Left renal pelvis (tissue), 4 donors: ENCODE measurements around the gene MSMP. TPM values are rescaled to one million over a fixed set of nuclear protein-coding genes. Genes with fewer than 3 reads are reported as not detected.

ENCODE experiments used
- DNase-seq, 4 donors: peaks; one replicate each; pipeline ENCODE4 v3.0.0-alpha.2; 2013; ENCODE audit warnings: low read depth in 4 of 4, low spot score in 3 of 4
- polyA plus RNA-seq, 4 donors: library from polyadenylated mRNA; unstranded; fragments of 120-200 nt; gene quantifications; one replicate each; pipeline ENCODE4 v1.2.1, GENCODE V29; 2013; ENCODE audit not compliant: insufficient read length in 4 of 4

Gene MSMP
- polyA plus RNA-seq, 4 donors: not detected

- no peak for DNase-seq
Observed at GRCh38 chr9:35703906-35704672, 50.0 kb downstream of the MSMP start.

Other genes starting within 250 kb of the MSMP start
- 10 to 100 TPM; 33.4 to 49.4 (median 34.7) TPM for gene TESK1, start 149.0 kb downstream of the MSMP start, polyA plus RNA-seq
- 1 to 10 TPM; 1.8 to 3.3 (median 2.2) TPM for gene CD72, start 135.9 kb downstream of the MSMP start, polyA plus RNA-seq
- under 1 TPM in 2 of 4 donors, not detected in 2; 0.32 to 0.46 TPM for gene SIT1, start 103.3 kb downstream of the MSMP start, polyA plus RNA-seq
- 1 to 10 TPM in 1 of 4 donors, not detected in 3; 2.5 TPM for gene RMRP, start 96.3 kb downstream of the MSMP start, polyA plus RNA-seq
- gene CCDC107, start 96.0 kb downstream of the MSMP start, polyA plus RNA-seq: 10 to 100 TPM; 15.5 to 21.2 (median 18.4) TPM
- 10 to 100 TPM in 1 of 4 donors, 1 to 10 TPM in 3; 9.0 to 11.5 (median 9.8) TPM for gene ARHGEF39, start 89.1 kb downstream of the MSMP start, polyA plus RNA-seq
- 1 to 10 TPM in 1 of 4 donors, under 1 TPM in 3; 0.63 to 1.6 (median 0.73) TPM for gene CA9, start 80.3 kb downstream of the MSMP start, polyA plus RNA-seq
- gene TPM2, start 64.4 kb downstream of the MSMP start, polyA plus RNA-seq: 100 to 1,000 TPM; 150 to 285 (median 184) TPM
- 100 to 1,000 TPM; 141 to 173 (median 163) TPM for gene TLN1, start 22.1 kb downstream of the MSMP start, polyA plus RNA-seq
- gene CREB3, start 21.6 kb downstream of the MSMP start, polyA plus RNA-seq: 10 to 100 TPM; 33.8 to 43.0 (median 39.2) TPM
- gene GBA2, start 5.0 kb downstream of the MSMP start, polyA plus RNA-seq: 100 to 1,000 TPM in 2 of 4 donors, 10 to 100 TPM in 2; 62.5 to 131 (median 101) TPM
- 10 to 100 TPM; 25.7 to 28.2 (median 27.4) TPM for gene RGP1, start 5.0 kb downstream of the MSMP start, polyA plus RNA-seq
- 10 to 100 TPM; 27.1 to 55.5 (median 30.6) TPM for gene NPR2, start 37.3 kb upstream of the MSMP start, polyA plus RNA-seq
- gene SPAG8, start 58.0 kb upstream of the MSMP start, polyA plus RNA-seq: 1 to 10 TPM; 2.9 to 7.2 (median 5.7) TPM
- gene HINT2, start 60.8 kb upstream of the MSMP start, polyA plus RNA-seq: 10 to 100 TPM; 32.0 to 57.4 (median 53.8) TPM
- gene FAM221B, start 74.5 kb upstream of the MSMP start, polyA plus RNA-seq: under 1 TPM; 0.11 to 0.35 (median 0.26) TPM
- 10 to 100 TPM; 28.8 to 44.5 (median 30.5) TPM for gene TMEM8B, start 75.0 kb upstream of the MSMP start, polyA plus RNA-seq
- gene OR13J1, start 116.1 kb upstream of the MSMP start, polyA plus RNA-seq: under 1 TPM in 1 of 4 donors, not detected in 3; 0.15 TPM
- 1 to 10 TPM in 1 of 4 donors, under 1 TPM in 2, not detected in 1; 0.21 to 3.3 (median 0.50) TPM for gene HRCT1, start 151.9 kb upstream of the MSMP start, polyA plus RNA-seq
- 1 to 10 TPM in 3 of 4 donors, under 1 TPM in 1; 0.71 to 1.5 (median 1.3) TPM for gene SPAAR, start 155.2 kb upstream of the MSMP start, polyA plus RNA-seq
- gene OR2S2, start 203.9 kb upstream of the MSMP start, polyA plus RNA-seq: not detected